ENCODE results near the gene COX4I1. TPM values are rescaled to one million over a fixed set of nuclear protein-coding genes. Genes with fewer than 3 reads are reported as not detected.
A peak's percentile ranks its signal among the peaks of the same experiment; 100 is the strongest.

The COX4I1 gene
- polyA plus RNA-seq, 3 donors from 2014 or later: 784 to 1,292 (median 1,022) TPM

DNA sequence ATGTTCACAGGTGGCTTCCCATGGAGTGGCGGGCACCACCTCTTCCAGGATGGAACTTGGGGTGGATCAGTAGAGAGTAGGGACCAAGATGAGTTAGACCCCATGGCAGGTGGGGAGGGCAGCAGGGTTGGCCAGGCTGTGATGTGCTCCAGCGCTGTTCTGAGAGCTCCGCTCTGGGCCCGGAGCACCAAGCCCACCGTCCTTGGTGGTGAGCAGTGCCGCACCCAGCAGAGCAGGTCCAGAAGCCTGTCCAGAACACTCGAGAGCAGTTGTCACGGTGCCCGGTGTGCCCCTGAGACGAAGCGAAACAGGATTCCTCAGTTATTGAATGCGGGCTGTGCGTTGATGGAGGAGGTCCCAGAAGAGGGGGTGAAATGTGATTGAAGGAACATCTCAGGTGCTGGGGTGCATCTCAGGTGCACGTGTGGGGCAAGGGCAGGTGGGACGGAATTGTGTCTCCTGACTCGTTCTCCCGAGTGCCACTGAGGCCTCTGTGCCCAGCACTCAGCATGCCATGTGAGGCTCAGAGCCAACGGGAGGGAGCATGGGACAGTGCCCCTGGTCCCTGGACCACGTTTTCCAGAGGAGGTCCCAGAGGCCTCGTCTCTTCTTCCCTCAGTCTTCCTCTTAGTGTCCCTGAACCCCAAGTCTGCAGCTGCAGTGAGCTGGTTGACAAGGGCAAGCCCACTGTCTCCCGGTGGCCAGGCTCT lies 39.5 kb downstream of the COX4I1 start:
- no peak overlapping the region for H3K4me3 Mint-ChIP-seq
- no peak for DNase-seq
- H3K36me3 Mint-ChIP-seq: no peaks in the 10 kb centered on the region
- H3K4me1 Mint-ChIP-seq: no peaks in the 10 kb centered on the region
- no peak overlapping the region for H3K27ac Mint-ChIP-seq
- H3K27me3 Mint-ChIP-seq (ENCODE audit: low read depth in 3 of 3): peaks cover 0 to 5% (median 1%) of the 10 kb centered on the region in 3 donors
- no peaks in the 10 kb centered on the region for H3K9me3 Mint-ChIP-seq

DNA sequence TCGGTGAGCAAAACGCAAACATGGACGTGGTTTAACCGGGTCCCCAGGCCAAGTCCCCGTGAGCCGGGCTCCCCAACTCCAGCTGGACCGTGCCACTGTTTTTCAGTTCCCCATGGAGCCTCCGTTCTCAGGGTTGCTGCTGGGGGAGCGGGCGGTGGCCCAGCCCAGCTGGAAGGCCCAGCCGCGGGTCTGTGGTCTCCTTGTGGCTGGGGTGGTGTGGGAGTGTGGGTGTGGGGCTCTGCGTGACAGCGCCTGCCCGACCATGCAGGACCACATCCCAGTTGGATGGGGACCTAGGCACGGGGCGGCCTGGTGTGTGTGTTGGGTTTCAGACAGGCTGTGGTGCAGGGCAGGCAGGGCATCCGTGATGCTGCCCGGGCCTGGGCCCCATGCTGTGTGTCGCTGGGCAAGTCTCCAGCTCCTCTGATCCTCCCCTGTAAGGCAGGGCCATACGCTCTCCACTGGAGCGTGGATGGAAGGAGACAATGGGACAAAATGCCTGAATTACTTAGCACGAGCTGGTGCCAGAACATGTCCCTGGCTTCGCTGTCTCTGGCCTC lies 40.3 kb downstream of the COX4I1 start:
- no peaks in the 10 kb centered on the region for H3K36me3 Mint-ChIP-seq
- DNase-seq: no peak
- H3K4me3 Mint-ChIP-seq: no peak overlapping the region
- H3K4me1 Mint-ChIP-seq: peaks cover 4 to 5% of the 10 kb centered on the region in 2 donors
- H3K27ac Mint-ChIP-seq: no peak overlapping the region
- no peaks in the 10 kb centered on the region for H3K9me3 Mint-ChIP-seq
- H3K27me3 Mint-ChIP-seq (ENCODE audit: low read depth in 3 of 3): peaks cover 0 to 5% (median 1%) of the 10 kb centered on the region in 3 donors

DNA sequence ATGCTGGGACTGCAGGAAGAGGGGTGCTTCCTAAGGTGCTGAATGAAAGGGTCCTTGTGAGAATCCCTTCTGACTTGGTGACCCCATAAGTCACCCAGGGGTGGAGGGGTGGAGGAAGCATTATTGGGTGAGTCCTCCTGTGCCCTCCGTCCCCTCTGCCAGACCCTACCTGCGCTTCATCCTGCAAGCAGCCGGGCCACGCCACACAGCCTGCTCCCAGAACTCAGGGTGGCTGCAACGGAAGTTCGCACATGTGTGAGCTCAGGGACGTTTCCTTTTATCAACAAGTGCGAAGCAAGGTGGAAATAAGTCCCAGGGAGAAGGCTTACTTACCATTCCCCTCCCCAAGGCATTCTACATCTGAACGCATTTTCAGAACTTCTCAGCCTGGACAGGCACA lies 40.9 kb downstream of the COX4I1 start:
- H3K27ac Mint-ChIP-seq: no peak overlapping the region
- peaks cover 0 to 5% (median 1%) of the 10 kb centered on the region in 3 donors for H3K27me3 Mint-ChIP-seq (ENCODE audit: low read depth in 3 of 3)
- H3K9me3 Mint-ChIP-seq: no peaks in the 10 kb centered on the region

DNA sequence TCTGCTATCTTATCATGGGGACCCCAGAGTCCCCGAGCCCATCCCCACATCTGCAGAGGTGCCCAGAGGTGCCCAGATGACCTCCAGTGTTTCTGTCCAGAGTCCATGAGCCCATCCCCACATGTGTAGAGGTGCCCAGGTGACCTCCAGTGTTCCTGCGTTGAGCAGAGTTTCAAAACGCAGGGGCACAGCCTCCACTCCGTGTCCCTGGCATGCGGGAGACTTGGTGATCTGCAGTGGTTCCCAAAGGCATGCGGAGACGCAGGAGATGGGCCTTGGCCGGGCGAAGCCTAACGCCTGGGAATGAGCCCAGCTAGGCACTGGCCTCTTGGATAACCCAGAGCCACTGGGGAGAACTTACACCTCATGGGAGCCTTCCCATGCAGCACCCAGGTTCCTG lies 41.3 kb downstream of the COX4I1 start:
- Mint-ChIP-seq H3K36me3 (no peaks in the 10 kb centered on the region), H3K27me3 (ENCODE audit: low read depth in 3 of 3) (peaks cover 0 to 5% (median 0%) of the 10 kb centered on the region in 3 donors), H3K4me3 (no peak overlapping the region), H3K4me1 (peaks cover 9 to 10% of the 10 kb centered on the region in 2 donors), H3K9me3 (no peaks in the 10 kb centered on the region), H3K27ac (peak overlapping the region in 1 of 6 donors; percentile 30)
- no peak for DNase-seq

More for the DNA sequence above, 40.9 kb downstream of the COX4I1 start:
- H3K4me3 Mint-ChIP-seq: no peak overlapping the region
- H3K4me1 Mint-ChIP-seq: peaks cover 9 to 10% of the 10 kb centered on the region in 2 donors
- DNase-seq: no peak
- H3K36me3 Mint-ChIP-seq: no peaks in the 10 kb centered on the region

DNA sequence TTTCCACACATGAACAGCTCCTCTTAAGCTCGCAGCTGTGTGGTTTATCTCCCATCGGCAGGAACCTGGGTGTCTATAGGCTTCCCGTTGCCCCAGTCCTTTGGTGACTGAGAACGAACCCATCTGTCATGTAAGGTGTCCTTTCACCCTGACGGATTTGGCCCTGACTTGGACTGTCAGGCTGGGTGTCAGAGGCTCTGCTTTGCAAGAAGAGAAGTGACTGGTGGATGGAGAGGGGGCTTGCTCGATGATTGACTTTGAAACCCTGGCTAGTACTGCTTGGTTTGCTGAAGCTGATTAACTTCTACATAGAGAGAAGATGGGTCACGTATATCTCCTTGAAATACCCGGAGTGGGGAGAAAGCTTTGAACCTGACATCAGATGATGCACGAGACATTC lies 42.9 kb downstream of the COX4I1 start:
- H3K4me1 Mint-ChIP-seq: peaks cover 10 to 15% of the 10 kb centered on the region in 2 donors
- no peak overlapping the region for H3K4me3 Mint-ChIP-seq
- peaks cover 0 to 3% (median 0%) of the 10 kb centered on the region in 3 donors for H3K36me3 Mint-ChIP-seq
- no peaks in the 10 kb centered on the region for H3K9me3 Mint-ChIP-seq
- no peak overlapping the region for H3K27ac Mint-ChIP-seq
- H3K27me3 Mint-ChIP-seq (ENCODE audit: low read depth in 3 of 3): peaks cover 0 to 7% (median 0%) of the 10 kb centered on the region in 3 donors
- DNase-seq: no peak

DNA sequence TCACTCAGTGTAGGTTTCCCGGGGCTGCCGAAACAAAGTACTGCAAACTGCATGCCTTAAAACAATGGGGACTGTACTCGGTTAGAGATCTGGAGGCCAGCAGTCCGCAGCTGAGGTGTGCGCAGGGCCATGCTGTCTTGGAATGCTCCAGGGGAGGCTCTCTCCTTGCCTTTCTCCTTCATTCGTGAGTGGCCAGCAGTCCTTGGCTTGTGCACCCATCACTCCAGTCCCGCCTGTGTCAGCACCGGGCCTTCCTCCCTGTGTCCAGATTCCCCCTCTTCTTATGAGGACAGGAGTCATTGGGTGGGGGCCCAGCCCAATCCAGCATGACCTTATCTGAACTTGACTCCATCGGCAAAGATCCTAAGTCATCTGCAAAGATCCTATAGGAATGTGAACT lies 43.4 kb downstream of the COX4I1 start:
- Mint-ChIP-seq H3K27ac (no peak overlapping the region), H3K36me3 (peaks cover 0 to 3% (median 0%) of the 10 kb centered on the region in 3 donors), H3K27me3 (ENCODE audit: low read depth in 3 of 3) (peaks cover 0 to 7% (median 0%) of the 10 kb centered on the region in 3 donors), H3K4me3 (no peak overlapping the region), H3K4me1 (peaks cover 10 to 18% of the 10 kb centered on the region in 2 donors), H3K9me3 (no peaks in the 10 kb centered on the region)
- DNase-seq: no peak

DNA sequence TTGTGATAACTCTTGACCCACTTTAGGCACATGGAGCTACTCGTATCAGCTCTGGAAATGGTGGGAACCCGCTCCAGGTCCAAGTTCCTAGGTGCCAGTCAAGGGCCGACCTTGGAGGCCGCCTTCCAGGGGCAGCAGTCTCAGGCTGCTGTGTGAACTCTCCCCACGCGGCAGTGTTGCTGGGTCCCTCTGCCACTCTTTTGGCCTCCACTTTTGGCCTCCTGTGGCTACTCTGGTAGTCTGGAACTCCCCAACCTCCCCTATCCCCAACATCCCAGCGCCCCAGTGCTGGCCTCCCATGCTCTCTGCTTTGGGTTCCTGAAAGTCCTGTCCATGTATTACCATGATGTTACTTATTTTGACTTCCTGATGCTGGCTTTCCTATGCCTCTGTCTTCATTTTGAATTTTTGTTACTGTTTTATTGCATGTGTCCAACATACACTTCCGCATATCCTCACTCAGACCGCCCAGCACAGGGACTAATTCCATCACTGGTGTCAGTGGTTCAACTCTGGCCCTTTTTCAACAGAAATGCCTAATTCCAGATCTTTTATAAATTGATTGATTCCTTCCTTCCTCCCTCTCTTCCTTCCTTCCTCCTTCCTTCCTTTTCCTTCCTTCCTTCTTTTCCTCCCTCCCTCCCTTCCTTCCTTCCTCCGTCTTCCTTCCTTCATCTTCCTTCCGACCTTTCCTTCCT lies 44.1 kb downstream of the COX4I1 start:
- Mint-ChIP-seq H3K4me1 (peaks cover 10 to 18% of the 10 kb centered on the region in 2 donors), H3K36me3 (peaks cover 0 to 3% (median 0%) of the 10 kb centered on the region in 3 donors), H3K27me3 (ENCODE audit: low read depth in 3 of 3) (peaks cover 0 to 7% (median 0%) of the 10 kb centered on the region in 3 donors), H3K9me3 (no peaks in the 10 kb centered on the region), H3K27ac (no peak overlapping the region), H3K4me3 (no peak overlapping the region)
- DNase-seq: no peak

DNA sequence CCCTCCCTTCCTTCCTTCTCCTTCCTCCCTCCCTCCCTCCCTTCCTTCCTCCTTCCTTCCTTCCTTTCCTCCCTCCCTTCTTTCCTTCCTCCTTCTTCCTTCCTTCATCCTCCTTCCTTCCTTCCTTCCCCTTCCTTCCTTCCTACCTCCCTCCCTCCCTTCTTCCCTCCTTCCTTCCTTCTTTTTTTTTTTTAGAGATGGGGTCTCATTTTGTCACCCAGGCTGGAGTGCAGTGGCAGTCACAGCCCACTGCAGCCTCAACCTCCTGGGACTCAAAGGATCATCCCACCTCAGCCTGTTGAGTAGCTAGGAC lies 44.6 kb downstream of the COX4I1 start:
- Mint-ChIP-seq H3K27me3 (ENCODE audit: low read depth in 3 of 3) (peaks cover 0 to 6% (median 0%) of the 10 kb centered on the region in 3 donors), H3K27ac (no peak overlapping the region), H3K4me1 (peaks cover 10 to 18% of the 10 kb centered on the region in 2 donors), H3K9me3 (no peaks in the 10 kb centered on the region), H3K36me3 (peaks cover 0 to 3% (median 0%) of the 10 kb centered on the region in 3 donors), H3K4me3 (no peak overlapping the region)
- DNase-seq: no peak

DNA sequence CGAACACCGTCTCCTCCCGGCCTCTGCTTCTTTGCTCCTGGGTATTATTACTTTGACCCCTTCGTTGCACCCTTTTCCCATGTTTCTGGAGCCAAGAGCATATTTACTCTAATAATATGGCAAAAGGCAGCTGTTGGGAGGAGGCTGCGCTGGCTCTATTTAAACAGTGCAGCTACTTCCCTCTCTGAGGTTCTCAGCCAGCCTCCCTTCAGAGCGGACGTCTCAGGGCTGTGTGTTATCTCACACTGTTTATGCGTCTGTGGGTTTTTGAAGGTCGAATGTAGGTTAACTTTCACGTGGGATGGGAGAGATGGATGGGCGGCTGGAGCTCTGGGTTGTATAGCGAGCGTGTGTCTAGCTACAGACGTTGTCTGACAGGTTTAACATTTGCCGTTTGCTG lies 45.3 kb downstream of the COX4I1 start:
- peaks cover 0 to 3% (median 0%) of the 10 kb centered on the region in 3 donors for H3K36me3 Mint-ChIP-seq
- peak overlapping the region in 4 of 6 donors; percentile 1 to 13 (median 8) for H3K27ac Mint-ChIP-seq
- H3K27me3 Mint-ChIP-seq (ENCODE audit: low read depth in 3 of 3): peaks cover 0 to 4% (median 1%) of the 10 kb centered on the region in 3 donors
- H3K4me1 Mint-ChIP-seq: peaks cover 10 to 18% of the 10 kb centered on the region in 2 donors
- H3K9me3 Mint-ChIP-seq: no peaks in the 10 kb centered on the region
- DNase-seq: peak; percentile 18 to 22 (median 21)
- peak overlapping the region in 2 of 5 donors; percentile 33 to 48 for H3K4me3 Mint-ChIP-seq

DNA sequence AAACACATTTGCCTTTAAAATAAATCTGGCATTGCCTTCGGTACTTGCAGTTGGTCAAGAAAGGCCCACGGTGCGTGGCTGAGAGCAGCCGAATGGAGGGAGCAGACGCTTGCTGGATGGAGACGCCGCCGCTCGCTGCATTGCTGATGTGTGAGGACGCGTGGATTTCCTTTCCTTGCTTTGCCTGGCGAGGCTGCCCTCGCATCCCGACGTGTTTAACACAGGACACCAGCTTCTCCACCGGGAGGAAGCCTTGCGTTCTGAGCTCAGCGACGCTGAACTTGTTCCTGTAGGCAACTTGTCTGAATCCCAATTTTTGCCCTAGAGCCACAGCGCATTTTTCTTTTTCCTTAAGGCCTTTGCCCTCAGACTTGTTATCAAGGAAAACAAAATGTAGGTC lies 45.8 kb downstream of the COX4I1 start:
- Mint-ChIP-seq H3K9me3 (no peaks in the 10 kb centered on the region), H3K27me3 (ENCODE audit: low read depth in 3 of 3) (peaks cover 0 to 4% (median 4%) of the 10 kb centered on the region in 3 donors), H3K27ac (peak overlapping the region in 2 of 6 donors; percentile 7 to 13), H3K4me3 (no peak overlapping the region), H3K4me1 (peaks cover 10 to 18% of the 10 kb centered on the region in 2 donors), H3K36me3 (peaks cover 0 to 3% (median 0%) of the 10 kb centered on the region in 3 donors)
- no peak for DNase-seq

DNA sequence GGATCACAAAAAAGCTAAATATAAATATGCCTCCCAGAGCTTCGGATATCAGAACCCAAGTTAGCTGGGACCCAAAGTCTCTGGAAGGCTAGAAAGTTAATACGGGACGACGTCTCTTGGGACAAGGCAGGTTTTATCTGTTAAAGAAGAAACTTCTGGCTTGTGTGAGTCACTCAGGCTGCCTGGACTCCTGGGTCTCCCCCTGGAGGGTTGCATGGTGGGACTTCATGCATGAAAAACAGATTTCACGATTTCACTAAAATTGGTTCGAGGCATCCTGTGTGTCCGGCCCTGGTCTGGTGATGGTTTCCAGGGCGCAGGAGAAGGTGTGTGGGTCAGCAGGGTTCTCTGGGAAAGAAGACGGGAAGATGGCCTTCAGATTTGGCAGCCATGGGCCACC lies 47.0 kb downstream of the COX4I1 start:
- DNase-seq: no peak
- H3K4me1 Mint-ChIP-seq: peaks cover 10 to 18% of the 10 kb centered on the region in 2 donors
- H3K36me3 Mint-ChIP-seq: peaks cover 0 to 3% (median 0%) of the 10 kb centered on the region in 3 donors
- H3K27ac Mint-ChIP-seq: no peak overlapping the region
- H3K4me3 Mint-ChIP-seq: no peak overlapping the region
- no peaks in the 10 kb centered on the region for H3K9me3 Mint-ChIP-seq
- H3K27me3 Mint-ChIP-seq (ENCODE audit: low read depth in 3 of 3): peaks cover 0 to 4% (median 4%) of the 10 kb centered on the region in 3 donors

DNA sequence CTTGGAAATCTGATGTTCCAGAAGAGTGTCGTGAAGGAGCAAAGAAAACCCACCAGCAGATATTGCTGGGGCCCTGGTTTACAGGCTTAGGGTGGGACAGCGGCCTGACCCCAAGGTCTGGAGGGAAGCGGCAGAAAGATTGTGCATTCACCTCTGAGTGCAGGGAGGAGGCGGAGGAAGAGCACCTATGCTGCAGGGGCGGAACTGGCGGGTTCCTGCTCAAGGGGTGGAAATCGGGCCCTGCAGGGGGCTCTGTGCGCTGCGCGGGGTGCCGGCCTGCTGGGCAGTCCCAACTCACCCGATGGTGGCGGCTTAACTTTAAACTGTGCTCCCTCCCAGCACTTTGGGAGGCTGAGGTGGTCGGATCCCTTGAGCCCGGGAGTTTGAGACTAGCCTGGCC lies 47.5 kb downstream of the COX4I1 start:
- peaks cover 0 to 3% (median 0%) of the 10 kb centered on the region in 3 donors for H3K36me3 Mint-ChIP-seq
- peaks cover 0 to 4% (median 4%) of the 10 kb centered on the region in 3 donors for H3K27me3 Mint-ChIP-seq (ENCODE audit: low read depth in 3 of 3)
- DNase-seq: no peak
- H3K9me3 Mint-ChIP-seq: no peaks in the 10 kb centered on the region
- no peak overlapping the region for H3K4me3 Mint-ChIP-seq
- peak overlapping the region in 1 of 6 donors; percentile 11 for H3K27ac Mint-ChIP-seq
- peaks cover 10 to 18% of the 10 kb centered on the region in 2 donors for H3K4me1 Mint-ChIP-seq

DNA sequence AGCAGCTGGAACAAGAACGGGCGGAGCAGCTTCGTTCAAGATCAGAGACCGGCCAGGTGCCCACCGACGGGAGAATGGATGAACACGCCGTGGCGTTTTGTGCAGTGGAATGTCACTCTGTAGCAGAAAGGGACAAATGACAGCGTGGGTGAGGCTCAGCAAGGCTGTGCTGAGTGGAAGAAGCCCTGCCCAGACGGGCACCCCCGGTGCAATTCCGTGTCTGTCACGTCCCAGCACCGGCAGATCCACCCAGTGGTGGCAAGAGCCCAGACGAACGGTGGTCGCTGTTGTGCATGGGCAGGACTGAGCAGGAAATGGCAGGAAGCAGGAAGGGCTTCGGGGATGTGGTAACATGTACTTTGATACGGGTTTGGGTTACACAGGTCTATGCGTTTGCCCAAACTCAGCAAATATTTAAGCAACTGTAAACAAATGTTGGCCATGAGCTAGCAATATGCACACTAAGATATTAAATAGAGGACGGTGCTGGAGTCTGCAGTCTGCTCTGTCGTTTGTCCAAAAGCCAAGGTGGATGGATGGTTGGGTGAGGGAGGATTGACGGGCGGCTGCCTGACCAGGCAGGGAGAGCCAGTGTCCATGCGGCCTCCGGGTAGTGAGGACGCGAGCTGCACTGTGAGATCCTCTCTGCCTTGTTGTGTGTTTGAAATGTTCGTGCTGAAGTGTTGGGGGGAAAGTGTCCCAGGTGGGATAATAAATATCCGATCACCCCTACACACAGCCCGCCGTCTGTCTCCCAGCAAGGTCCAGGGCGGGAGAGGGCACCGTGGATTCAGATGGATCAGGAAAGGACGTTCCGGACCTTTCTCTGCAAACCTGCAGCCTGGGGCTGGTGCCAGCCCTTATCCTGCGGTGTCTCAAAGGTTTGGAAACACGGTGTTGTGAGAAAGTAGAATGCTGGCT lies 48.4 kb downstream of the COX4I1 start:
- no peak for DNase-seq
- Mint-ChIP-seq H3K4me3 (no peak overlapping the region), H3K9me3 (no peaks in the 10 kb centered on the region), H3K4me1 (peaks cover 16 to 23% of the 10 kb centered on the region in 2 donors), H3K36me3 (peaks cover 0 to 4% (median 3%) of the 10 kb centered on the region in 3 donors), H3K27me3 (ENCODE audit: low read depth in 3 of 3) (peaks cover 0 to 7% (median 4%) of the 10 kb centered on the region in 3 donors), H3K27ac (no peak overlapping the region)
